Endodermal cell (in vitro differentiated cells): ENCODE data around the gene ZNF619. TPM values are rescaled to one million over a fixed set of nuclear protein-coding genes. Genes with fewer than 3 reads are reported as not detected.

Experiments
- DNase-seq: peaks from one replicate; pipeline ENCODE4 v3.0.0-alpha.2; 2017
- H3K27ac ChIP-seq: 2 replicates; pipeline ENCODE4 v1.5.1; 2013; ENCODE audit warnings: mild to moderate bottlenecking, low read depth, low read length, moderate library complexity
- H3K27me3 ChIP-seq: 2 replicates; pipeline ENCODE4 v1.6.1; 2013; ENCODE audit warnings: mild to moderate bottlenecking, low read length, moderate library complexity; ENCODE audit not compliant: insufficient read depth, control insufficient read depth, poor library complexity, severe bottlenecking
- H3K36me3 ChIP-seq: 2 replicates; pipeline ENCODE4 v1.7.0; 2013; ENCODE audit warnings: mild to moderate bottlenecking, low read length, moderate library complexity; ENCODE audit not compliant: control insufficient read depth, insufficient read depth
- H3K4me1 ChIP-seq: one replicate; pipeline ENCODE4 v1.7.0; 2013; ENCODE audit warnings: low read length; ENCODE audit not compliant: control insufficient read depth, insufficient read depth
- H3K4me3 ChIP-seq: 2 replicates; pipeline ENCODE4 v1.5.1; 2013; ENCODE audit warnings: mild to moderate bottlenecking, low read length, moderate library complexity
- H3K9ac ChIP-seq: 2 replicates; pipeline ENCODE4 v1.6.1; 2013; ENCODE audit warnings: mild to moderate bottlenecking, low read length, moderate library complexity; ENCODE audit not compliant: poor library complexity, severe bottlenecking; ENCODE audit errors: extremely low read depth
- H3K9me3 ChIP-seq: 2 replicates; pipeline ENCODE4 v1.6.1; 2013; ENCODE audit warnings: mild to moderate bottlenecking, low read length, moderate library complexity; ENCODE audit not compliant: control insufficient read depth
- H3K27ac Mint-ChIP-seq: 2 replicates; pipeline ENCODE4 v1.8.0; 2020; ENCODE audit warnings: mixed read lengths
- H3K27me3 Mint-ChIP-seq: 2 replicates; pipeline ENCODE4 v1.8.0; 2021; ENCODE audit warnings: mild to moderate bottlenecking, mixed read lengths; ENCODE audit not compliant: insufficient read depth
- H3K36me3 Mint-ChIP-seq: 2 replicates; pipeline ENCODE4 v1.8.0; 2020; ENCODE audit warnings: low read depth, mixed read lengths
- H3K4me1 Mint-ChIP-seq: 2 replicates; pipeline ENCODE4 v1.8.0; 2020; ENCODE audit warnings: mixed read lengths
- H3K4me3 Mint-ChIP-seq: 2 replicates; pipeline ENCODE4 v1.8.0; 2020; ENCODE audit warnings: mild to moderate bottlenecking, moderate library complexity, mixed read lengths
- H3K9me3 Mint-ChIP-seq: 2 replicates; pipeline ENCODE4 v1.8.0; 2020; ENCODE audit warnings: mild to moderate bottlenecking, mixed read lengths
- CTCF ChIP-seq: fragments of 200-600 bp; sonication (generic); conservative IDR thresholded peaks from 2 replicates; pipeline ENCODE4 v1.5.0; 2021; ENCODE audit warnings: antibody characterized with exemption, mild to moderate bottlenecking
- WGBS, 2 experiments: methylation state at CpG; one replicate each; pipeline versions ENCODE4 v1.1.5 to v1.1.7; 2013; ENCODE audit warnings: missing lambda C conversion rate in 2 of 2, mixed read lengths in 1 of 2; ENCODE audit not compliant: insufficient coverage in 1 of 2, insufficient read length in 1 of 2; 5-methylcytosine and 5-hydroxymethylcytosine counted together
- total RNA-seq, 2 donors: library from RNA; stranded (reverse); fragmentation: NEBNext Ultra II Directional in 1 of 2; extraction: Animal tissue kit (Norgen Biotek cat#: 25700) in 1 of 2; gene quantifications; 2 replicates in 1 of 2; 3 replicates in 1 of 2; pipeline ENCODE4 v1.2.1, GENCODE V29; 2021

The ZNF619 gene
- total RNA-seq, 2 donors from 2014 or later: 6.9 to 13.7 TPM

GRCh38 chr3:40487172-40487571 is 10.2 kb downstream of the ZNF619 start:
- no peaks in the 10 kb centered on the region for H3K27me3 Mint-ChIP-seq

GRCh38 chr3:40490916-40491315 is 14.0 kb downstream of the ZNF619 start:
- H3K36me3 ChIP-seq: peaks cover 17% of the 10 kb centered on the region
- no peak overlapping the region for H3K9ac ChIP-seq
- WGBS, 2 experiments: 83 to 89% methylated on average over 2 to 5 of the region's 5 CpGs
- DNase-seq: no peak
- H3K4me1 ChIP-seq: no peaks in the 10 kb centered on the region
- no peak overlapping the region for H3K4me3 ChIP-seq
- peaks cover 24% of the 10 kb centered on the region for H3K9me3 ChIP-seq
- H3K27ac ChIP-seq: no peak overlapping the region
- TF ChIP-seq CTCF: no peak
- peaks cover 40% of the 10 kb centered on the region for H3K9me3 Mint-ChIP-seq
- peaks cover 34% of the 10 kb centered on the region for H3K36me3 Mint-ChIP-seq
- H3K27ac Mint-ChIP-seq: no peak overlapping the region
- no peaks in the 10 kb centered on the region for H3K27me3 Mint-ChIP-seq
- H3K4me3 Mint-ChIP-seq: no peak overlapping the region
- no peaks in the 10 kb centered on the region for H3K27me3 ChIP-seq
- peaks cover 4% of the 10 kb centered on the region for H3K4me1 Mint-ChIP-seq

More at GRCh38 chr3:40487172-40487571, 10.2 kb downstream of the ZNF619 start:
- Mint-ChIP-seq H3K9me3 (peaks cover 43% of the 10 kb centered on the region), H3K27ac (no peak overlapping the region), H3K4me1 (no peaks in the 10 kb centered on the region), H3K4me3 (no peak overlapping the region), H3K36me3 (peaks cover 54% of the 10 kb centered on the region)
- no peak for TF ChIP-seq CTCF
- Histone ChIP-seq H3K4me3 (no peak overlapping the region), H3K9me3 (peaks cover 24% of the 10 kb centered on the region), H3K9ac (no peak overlapping the region), H3K27ac (no peak overlapping the region), H3K4me1 (no peaks in the 10 kb centered on the region), H3K36me3 (peaks cover 17% of the 10 kb centered on the region), H3K27me3 (no peaks in the 10 kb centered on the region)
- no peak for DNase-seq
- WGBS, 2 experiments: 91 to 100% methylated on average over 3 of the region's 3 CpGs

- Histone ChIP-seq H3K36me3 (no peaks in the 10 kb centered on the region), H3K9me3 (no peaks in the 10 kb centered on the region), H3K27me3 (no peaks in the 10 kb centered on the region), H3K27ac (no peak overlapping the region), H3K9ac (no peak overlapping the region), H3K4me3 (no peak overlapping the region), H3K4me1 (no peaks in the 10 kb centered on the region)
- Mint-ChIP-seq H3K27ac (no peak overlapping the region), H3K36me3 (peaks cover 5% of the 10 kb centered on the region), H3K4me1 (peaks cover 4% of the 10 kb centered on the region), H3K4me3 (no peak overlapping the region), H3K9me3 (peaks cover 4% of the 10 kb centered on the region), H3K27me3 (no peaks in the 10 kb centered on the region)
- TF ChIP-seq CTCF: no peak
- no peak for DNase-seq
- WGBS, 2 experiments: 17 to 78% methylated on average over 1 to 2 of the region's 2 CpGs
Measured at GRCh38 chr3:40494698-40495097, 17.8 kb downstream of the ZNF619 start.
